ENCODE data around the gene MORN1.

DNA sequence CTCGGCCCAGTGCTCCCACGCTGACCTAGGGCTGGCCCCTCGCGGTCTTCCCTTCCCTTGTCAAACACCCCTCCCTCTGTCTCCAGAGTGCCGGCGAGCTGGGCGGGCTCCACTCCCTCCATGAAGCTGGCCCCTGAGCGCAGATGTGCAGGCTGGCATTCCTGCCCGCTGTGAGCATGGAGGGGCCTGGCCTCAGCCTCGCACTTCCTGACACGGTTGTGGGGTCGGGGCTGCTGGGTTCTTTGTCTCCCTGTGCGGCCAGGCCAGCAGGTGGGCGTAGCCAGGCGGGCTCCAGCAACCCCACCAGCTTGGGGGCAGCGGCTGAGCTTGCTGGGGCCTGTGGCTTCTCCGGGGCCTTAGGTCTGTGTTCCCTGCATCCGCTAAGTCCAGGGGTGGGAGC is 35.2 kb upstream of the MORN1 start:
- TF ChIP-seq GLIS3 (CRISPR knock-in tag; IDR thresholded peaks at IDR 0.05), result no peak
- no peak for TF ChIP-seq ARNTL (CRISPR knock-in tag; IDR thresholded peaks at IDR 0.05; ENCODE audit: borderline replicate concordance, low read depth)
- TF ChIP-seq OSR1 (CRISPR knock-in tag; IDR thresholded peaks at IDR 0.05), result no peak
- no peak for TF ChIP-seq CREB5 (CRISPR knock-in tag; IDR thresholded peaks at IDR 0.05; ENCODE audit: low read depth)
- no peak for TF ChIP-seq ZFP3 (CRISPR knock-in tag; IDR thresholded peaks at IDR 0.05)
- no peak for TF ChIP-seq ZFP30 (CRISPR knock-in tag; IDR thresholded peaks at IDR 0.05)
